ENCODE measurements around the gene CDH12.

The CDH12 gene

GRCh38 chr5:22719842-22720241 is 133.3 kb downstream of the CDH12 start:
- TF ChIP-seq TAF1 (IDR thresholded peaks at IDR 0.05; ENCODE audit: borderline replicate concordance, insufficient read depth, low read length) (no peak), POLR2AphosphoS5 (IDR thresholded peaks at IDR 0.05; ENCODE audit: low read depth, low read length) (no peak), REST (IDR thresholded peaks at IDR 0.05; ENCODE audit: insufficient read depth in 1 of 2, low read depth in 2 of 2, low read length in 2 of 2) (no peak), FOXP2 (optimal IDR thresholded peaks at IDR 0.05; ENCODE audit: borderline replicate concordance, extremely low read depth, extremely low read length, insufficient read depth) (no peak), SIN3A (IDR thresholded peaks at IDR 0.05; ENCODE audit: borderline replicate concordance, insufficient read depth, low read length) (no peak)

GRCh38 chr5:22710660-22711059 is 142.5 kb downstream of the CDH12 start:
- no peak for TF ChIP-seq TAF1 (IDR thresholded peaks at IDR 0.05; ENCODE audit: borderline replicate concordance, insufficient read depth, low read length)

- TF ChIP-seq REST (IDR thresholded peaks at IDR 0.05; ENCODE audit: insufficient read depth in 1 of 2, low read depth in 2 of 2, low read length in 2 of 2) (no peak), SIN3A (IDR thresholded peaks at IDR 0.05; ENCODE audit: borderline replicate concordance, insufficient read depth, low read length) (no peak), POLR2AphosphoS5 (IDR thresholded peaks at IDR 0.05; ENCODE audit: low read depth, low read length) (no peak), FOXP2 (optimal IDR thresholded peaks at IDR 0.05; ENCODE audit: borderline replicate concordance, extremely low read depth, extremely low read length, insufficient read depth) (no peak), TAF1 (IDR thresholded peaks at IDR 0.05; ENCODE audit: borderline replicate concordance, insufficient read depth, low read length) (no peak)
Measured at GRCh38 chr5:22709743-22710142, 143.4 kb downstream of the CDH12 start.

- TF ChIP-seq SIN3A (IDR thresholded peaks at IDR 0.05; ENCODE audit: borderline replicate concordance, insufficient read depth, low read length) = no peak
- TF ChIP-seq POLR2AphosphoS5 (IDR thresholded peaks at IDR 0.05; ENCODE audit: low read depth, low read length) = no peak
- no peak for TF ChIP-seq FOXP2 (optimal IDR thresholded peaks at IDR 0.05; ENCODE audit: borderline replicate concordance, extremely low read depth, extremely low read length, insufficient read depth)
- TF ChIP-seq REST (IDR thresholded peaks at IDR 0.05; ENCODE audit: insufficient read depth in 1 of 2, low read depth in 2 of 2, low read length in 2 of 2) = no peak
- no peak for TF ChIP-seq TAF1 (IDR thresholded peaks at IDR 0.05; ENCODE audit: borderline replicate concordance, insufficient read depth, low read length)
Measured at GRCh38 chr5:22708770-22709328, 144.3 kb downstream of the CDH12 start.

GRCh38 chr5:22706901-22707300 is 146.2 kb downstream of the CDH12 start:
- TF ChIP-seq TAF1 (IDR thresholded peaks at IDR 0.05; ENCODE audit: borderline replicate concordance, insufficient read depth, low read length) = no peak

- TF ChIP-seq FOXP2 (optimal IDR thresholded peaks at IDR 0.05; ENCODE audit: borderline replicate concordance, extremely low read depth, extremely low read length, insufficient read depth) (no peak), REST (IDR thresholded peaks at IDR 0.05; ENCODE audit: insufficient read depth in 1 of 2, low read depth in 2 of 2, low read length in 2 of 2) (no peak), SIN3A (IDR thresholded peaks at IDR 0.05; ENCODE audit: borderline replicate concordance, insufficient read depth, low read length) (no peak), TAF1 (IDR thresholded peaks at IDR 0.05; ENCODE audit: borderline replicate concordance, insufficient read depth, low read length) (no peak), POLR2AphosphoS5 (IDR thresholded peaks at IDR 0.05; ENCODE audit: low read depth, low read length) (no peak)
Measured at GRCh38 chr5:22699319-22699718, 153.8 kb downstream of the CDH12 start.

Data from PFSK-1 (cell line).